H9 (cell line): ENCODE measurements around the gene COL17A1. TPM values are rescaled to one million over a fixed set of nuclear protein-coding genes. Genes with fewer than 3 reads are reported as not detected.

ENCODE experiments used
- DNase-seq: peaks from one replicate; pipeline ENCODE4 v3.0.0-alpha.2; 2017
- H2AFZ ChIP-seq: one replicate; pipeline ENCODE4 v1.6.1; 2013; ENCODE audit warnings: mild to moderate bottlenecking, low read length, control low read depth, moderate library complexity
- H2AK5ac ChIP-seq: 2 replicates; pipeline ENCODE4 v1.6.1; 2013; ENCODE audit warnings: low read length, control low read depth, mixed read lengths; ENCODE audit not compliant: insufficient read length
- H2BK120ac ChIP-seq: one replicate; pipeline ENCODE4 v1.6.1; 2013; ENCODE audit warnings: low read depth, mild to moderate bottlenecking, low read length, control low read depth, inconsistent platforms; ENCODE audit not compliant: poor library complexity, severe bottlenecking
- H2BK12ac ChIP-seq: 2 replicates; pipeline ENCODE4 v1.6.1; 2013; ENCODE audit warnings: low read length, control low read depth, mixed read lengths, low read depth; ENCODE audit not compliant: insufficient read length
- H2BK15ac ChIP-seq: 2 replicates; pipeline ENCODE4 v1.6.1; 2013; ENCODE audit warnings: low read depth, low read length, control low read depth
- H2BK20ac ChIP-seq: one replicate; pipeline ENCODE4 v1.6.1; 2013; ENCODE audit warnings: low read depth, mild to moderate bottlenecking, low read length, control low read depth, inconsistent platforms; ENCODE audit not compliant: poor library complexity, severe bottlenecking
- H2BK5ac ChIP-seq: 2 replicates; pipeline ENCODE4 v1.6.1; 2013; ENCODE audit warnings: low read length, control low read depth, mixed read lengths; ENCODE audit not compliant: insufficient read length
- H3K14ac ChIP-seq: 2 replicates; pipeline ENCODE4 v1.6.1; 2013; ENCODE audit warnings: low read length, control low read depth; ENCODE audit not compliant: insufficient read depth
- H3K18ac ChIP-seq: 2 replicates; pipeline ENCODE4 v1.6.1; 2013; ENCODE audit warnings: low read depth, mild to moderate bottlenecking, mixed read lengths, low read length, control low read depth; ENCODE audit not compliant: insufficient read length
- H3K23ac ChIP-seq: 2 replicates; pipeline ENCODE4 v1.6.1; 2013; ENCODE audit warnings: low read length, control low read depth, mixed read lengths, low read depth; ENCODE audit not compliant: insufficient read length
- H3K23me2 ChIP-seq: 2 replicates; pipeline ENCODE4 v1.6.1; 2013; ENCODE audit warnings: low read depth, mild to moderate bottlenecking, mixed read lengths, low read length, control low read depth; ENCODE audit not compliant: insufficient read length, poor library complexity, severe bottlenecking
- H3K27ac ChIP-seq: 2 replicates; pipeline ENCODE4 v1.5.1; 2013; ENCODE audit warnings: low read length, control low read depth, mixed read lengths, low read depth; ENCODE audit not compliant: insufficient read length
- H3K27me3 ChIP-seq: 2 replicates; pipeline ENCODE4 v1.6.1; 2013; ENCODE audit warnings: low read length, control low read depth, inconsistent platforms; ENCODE audit not compliant: insufficient read depth
- H3K4ac ChIP-seq: 2 replicates; pipeline ENCODE4 v1.6.1; 2013; ENCODE audit warnings: low read depth, mild to moderate bottlenecking, control low read depth, inconsistent platforms, low read length, moderate library complexity
- H3K4me1 ChIP-seq: 2 replicates; pipeline ENCODE4 v1.6.1; 2013; ENCODE audit warnings: low read length, control low read depth, inconsistent platforms; ENCODE audit not compliant: insufficient read depth
- H3K4me2 ChIP-seq: 2 replicates; pipeline ENCODE4 v1.6.1; 2013; ENCODE audit warnings: low read length, control low read depth, mixed read lengths; ENCODE audit not compliant: insufficient read length, insufficient read depth
- H3K56ac ChIP-seq: 2 replicates; pipeline ENCODE4 v1.6.1; 2013; ENCODE audit warnings: low read depth, mild to moderate bottlenecking, mixed read lengths, low read length, control low read depth; ENCODE audit not compliant: insufficient read length
- H3K79me1 ChIP-seq: 2 replicates; pipeline ENCODE4 v1.6.1; 2013; ENCODE audit warnings: low read depth, mild to moderate bottlenecking, moderate library complexity, low read length, control low read depth, inconsistent platforms; ENCODE audit not compliant: insufficient read depth, poor library complexity, severe bottlenecking
- H3K79me2 ChIP-seq: 2 replicates; pipeline ENCODE4 v1.6.1; 2013; ENCODE audit warnings: low read length, control low read depth, inconsistent platforms; ENCODE audit not compliant: insufficient read depth
- H3K9ac ChIP-seq: 2 replicates; pipeline ENCODE4 v1.6.1; 2013; ENCODE audit warnings: low read length, control low read depth, mixed read lengths; ENCODE audit not compliant: insufficient read length; ENCODE audit errors: extremely low read depth
- H3K9me3 ChIP-seq: one replicate; pipeline ENCODE4 v1.6.1; 2013; ENCODE audit warnings: low read depth, low read length, inconsistent platforms; ENCODE audit not compliant: control insufficient read depth
- H3T11ph ChIP-seq: one replicate; pipeline ENCODE4 v1.6.1; 2013; ENCODE audit warnings: mild to moderate bottlenecking, low read length, control low read depth, inconsistent platforms
- H4K20me1 ChIP-seq: one replicate; pipeline ENCODE4 v1.6.1; 2013; ENCODE audit not compliant: control insufficient read depth, insufficient read length, insufficient read depth
- H4K5ac ChIP-seq: 2 replicates; pipeline ENCODE4 v1.6.1; 2013; ENCODE audit warnings: low read depth, mild to moderate bottlenecking, mixed read lengths, low read length, control low read depth; ENCODE audit not compliant: insufficient read length
- H4K8ac ChIP-seq: replicated peaks from 2 replicates; pipeline ENCODE4 v1.6.1; 2013; ENCODE audit warnings: low read length, control low read depth, mixed read lengths, low read depth; ENCODE audit not compliant: insufficient read length
- H4K91ac ChIP-seq: 2 replicates; pipeline ENCODE4 v1.6.1; 2013; ENCODE audit warnings: low read depth, mild to moderate bottlenecking, moderate library complexity, mixed read lengths, low read length, control low read depth; ENCODE audit not compliant: insufficient read length
- H3K27ac Mint-ChIP-seq, 3 experiments: 2 replicates in 2 of 3; 3 replicates in 1 of 3; pipeline ENCODE4 v1.8.0; 2020 to 2021; ENCODE audit warnings: mixed read lengths in 3 of 3, mild to moderate bottlenecking in 1 of 3, moderate library complexity in 1 of 3
- H3K27me3 Mint-ChIP-seq: 2 replicates; pipeline ENCODE4 v1.8.0; 2021; ENCODE audit warnings: low read depth, mild to moderate bottlenecking, moderate library complexity, mixed read lengths
- H3K36me3 Mint-ChIP-seq, 3 experiments: 2 replicates in 2 of 3; 3 replicates in 1 of 3; pipeline ENCODE4 v1.8.0; 2020 to 2021; ENCODE audit warnings: low read depth in 3 of 3, mixed read lengths in 3 of 3; ENCODE audit not compliant: insufficient read depth in 1 of 3
- H3K4me1 Mint-ChIP-seq, 2 experiments: 2 replicates each; pipeline ENCODE4 v1.8.0; 2020; ENCODE audit warnings: mixed read lengths in 2 of 2
- H3K4me3 Mint-ChIP-seq, 2 experiments: 2 replicates in 1 of 2; 3 replicates in 1 of 2; pipeline ENCODE4 v1.8.0; 2020 to 2021; ENCODE audit warnings: mild to moderate bottlenecking in 2 of 2, mixed read lengths in 2 of 2, moderate library complexity in 1 of 2
- H3K9me3 Mint-ChIP-seq, 2 experiments: 2 replicates in 1 of 2; 3 replicates in 1 of 2; pipeline ENCODE4 v1.8.0; 2020; ENCODE audit warnings: mild to moderate bottlenecking in 2 of 2, mixed read lengths in 2 of 2, moderate library complexity in 1 of 2
- WGBS: extraction: QIAGEN DNeasy Blood & Tissue Kit; methylation state at CpG from one replicate; pipeline ENCODE4 v1.1.7; 2013; ENCODE audit warnings: missing lambda C conversion rate, low lambda C conversion rate, mixed read lengths; ENCODE audit not compliant: insufficient read length; ENCODE audit errors: extremely low coverage; 5-methylcytosine and 5-hydroxymethylcytosine counted together
- total RNA-seq: library from RNA; stranded (reverse); gene quantifications from 2 replicates; pipeline ENCODE4 v1.2.1, GENCODE V29; 2021
- TF ChIP-seq, protein P1 (sequence below): fragments of 200-600 bp; sonication (generic); conservative IDR thresholded peaks from 3 replicates; pipeline ENCODE4 v1.8.0; 2021; ENCODE audit warnings: antibody characterized with exemption, mild to moderate bottlenecking

The COL17A1 gene
- total RNA-seq, 1 experiment from 2014 or later, result 1.9 TPM

GRCh38 chr10:104077663-104078151 is 8.0 kb downstream of the COL17A1 start:
- Histone ChIP-seq H3K27ac (no peak overlapping the region), H2AK5ac (no peak overlapping the region), H2BK15ac (no peak overlapping the region), H3K79me2 (no peaks in the 10 kb centered on the region), H2BK5ac (no peak overlapping the region), H3K23ac (no peak overlapping the region), H4K8ac (no peak overlapping the region), H3K14ac (no peak overlapping the region), H2BK12ac (no peak overlapping the region), H3K56ac (no peak overlapping the region), H3K79me1 (no peaks in the 10 kb centered on the region), H3K9ac (no peak overlapping the region), H3K4me1 (peaks cover 4% of the 10 kb centered on the region; the same call in 1 of the 2 replicates), H4K20me1 (no peaks in the 10 kb centered on the region), H2AFZ (no peak overlapping the region), H2BK120ac (no peak overlapping the region), H4K91ac (no peak overlapping the region), H3K4me2 (no peak overlapping the region), H4K5ac (no peak overlapping the region), H2BK20ac (no peak overlapping the region), H3K18ac (no peak overlapping the region), H3K4ac (no peak overlapping the region), H3T11ph (no peak overlapping the region), H3K27me3 (no peaks in the 10 kb centered on the region), H3K9me3 (no peaks in the 10 kb centered on the region), H3K23me2 (no peaks in the 10 kb centered on the region)
- Mint-ChIP-seq H3K4me3 (no peak overlapping the region), H3K9me3 (no peaks in the 10 kb centered on the region), H3K4me1 (peaks cover 18 to 19% of the 10 kb centered on the region in 2 experiments), H3K27ac (no peak overlapping the region), H3K36me3 (no peaks in the 10 kb centered on the region), H3K27me3 (no peaks in the 10 kb centered on the region)
- TF ChIP-seq, protein P1, sequence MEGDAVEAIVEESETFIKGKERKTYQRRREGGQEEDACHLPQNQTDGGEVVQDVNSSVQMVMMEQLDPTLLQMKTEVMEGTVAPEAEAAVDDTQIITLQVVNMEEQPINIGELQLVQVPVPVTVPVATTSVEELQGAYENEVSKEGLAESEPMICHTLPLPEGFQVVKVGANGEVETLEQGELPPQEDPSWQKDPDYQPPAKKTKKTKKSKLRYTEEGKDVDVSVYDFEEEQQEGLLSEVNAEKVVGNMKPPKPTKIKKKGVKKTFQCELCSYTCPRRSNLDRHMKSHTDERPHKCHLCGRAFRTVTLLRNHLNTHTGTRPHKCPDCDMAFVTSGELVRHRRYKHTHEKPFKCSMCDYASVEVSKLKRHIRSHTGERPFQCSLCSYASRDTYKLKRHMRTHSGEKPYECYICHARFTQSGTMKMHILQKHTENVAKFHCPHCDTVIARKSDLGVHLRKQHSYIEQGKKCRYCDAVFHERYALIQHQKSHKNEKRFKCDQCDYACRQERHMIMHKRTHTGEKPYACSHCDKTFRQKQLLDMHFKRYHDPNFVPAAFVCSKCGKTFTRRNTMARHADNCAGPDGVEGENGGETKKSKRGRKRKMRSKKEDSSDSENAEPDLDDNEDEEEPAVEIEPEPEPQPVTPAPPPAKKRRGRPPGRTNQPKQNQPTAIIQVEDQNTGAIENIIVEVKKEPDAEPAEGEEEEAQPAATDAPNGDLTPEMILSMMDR, result no peak
- DNase-seq, result no peak
- WGBS, result no CpG with 5 or more reads among the region's 5 CpGs
